Measurements from ENCODE around the gene FAM72A.

Gene FAM72A

DNA sequence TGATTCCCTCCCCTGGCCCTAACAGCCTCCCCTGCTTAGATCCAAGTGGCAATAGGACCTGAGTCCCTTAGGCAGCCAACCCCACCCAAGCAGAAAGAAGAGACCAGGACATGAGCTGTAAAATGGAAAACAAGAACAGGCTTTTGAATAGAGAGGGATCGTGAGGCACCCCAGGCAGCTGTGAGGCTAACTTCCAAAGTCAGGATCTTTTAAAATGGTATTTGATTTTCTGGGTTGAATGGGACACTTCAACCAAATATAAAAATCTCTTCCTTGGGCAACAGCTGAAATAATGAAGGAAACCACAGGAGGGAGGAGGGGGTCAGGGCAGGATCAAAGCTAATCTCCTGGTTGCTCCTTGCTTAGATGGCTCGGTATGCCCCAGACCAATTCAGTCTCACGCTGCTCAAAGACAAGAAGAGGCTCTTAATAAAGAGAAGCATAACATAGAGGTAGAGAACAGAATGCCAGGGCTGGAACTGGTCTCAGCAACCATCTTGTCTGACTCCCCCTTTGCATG lies 56.8 kb downstream of the FAM72A start:
- DNase-seq, result no peak

DNA sequence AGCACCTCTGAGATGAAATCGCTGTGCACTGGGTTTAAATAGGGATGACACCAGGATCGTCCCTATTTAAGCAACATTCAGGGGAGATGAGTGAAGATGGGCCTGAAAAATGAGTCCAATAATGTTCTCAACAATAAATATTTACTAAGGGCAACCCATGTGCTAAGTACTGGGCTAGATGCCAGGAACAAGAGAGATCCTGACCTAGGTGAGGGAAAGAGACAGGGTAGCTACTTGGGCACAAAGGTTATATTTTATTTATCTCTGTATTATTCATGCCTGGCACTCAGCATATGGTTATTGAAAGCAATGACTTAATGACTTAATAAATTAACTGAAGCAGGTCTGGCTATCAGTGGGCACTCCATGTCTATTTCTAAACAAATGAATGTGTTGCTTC lies 58.0 kb downstream of the FAM72A start:
- DNase-seq, result no peak

DNA sequence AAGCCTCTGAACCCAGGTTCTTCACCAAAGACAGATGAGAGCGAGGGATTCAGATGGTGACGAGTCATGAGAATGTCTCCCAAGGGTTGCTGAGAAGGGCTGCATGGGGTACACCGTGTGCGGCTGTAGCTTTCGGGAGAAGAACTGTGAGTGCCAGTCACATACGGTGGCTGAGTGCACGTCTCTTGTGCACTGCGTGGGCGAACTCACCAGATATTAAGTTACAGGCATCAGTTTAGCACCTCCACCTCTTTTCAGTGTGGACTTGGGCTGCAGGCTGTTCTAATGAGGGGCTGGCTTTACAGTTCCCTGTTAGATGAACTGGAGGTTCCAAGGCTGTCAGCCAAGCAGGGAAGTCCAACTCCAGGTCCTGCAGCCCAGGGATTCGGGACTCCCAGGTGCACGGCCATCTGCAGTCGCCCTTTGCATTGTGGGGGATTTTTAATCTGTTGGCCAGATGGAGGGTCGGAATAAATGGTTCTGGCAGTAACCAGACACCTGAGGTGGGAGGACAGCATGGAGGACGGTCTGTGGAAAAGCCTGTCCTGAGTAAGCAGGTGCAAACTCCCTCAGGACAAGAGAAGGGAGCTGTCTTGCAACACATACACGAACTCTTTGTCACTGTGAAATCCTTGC lies 59.0 kb downstream of the FAM72A start:
- DNase-seq, result no peak

DNA sequence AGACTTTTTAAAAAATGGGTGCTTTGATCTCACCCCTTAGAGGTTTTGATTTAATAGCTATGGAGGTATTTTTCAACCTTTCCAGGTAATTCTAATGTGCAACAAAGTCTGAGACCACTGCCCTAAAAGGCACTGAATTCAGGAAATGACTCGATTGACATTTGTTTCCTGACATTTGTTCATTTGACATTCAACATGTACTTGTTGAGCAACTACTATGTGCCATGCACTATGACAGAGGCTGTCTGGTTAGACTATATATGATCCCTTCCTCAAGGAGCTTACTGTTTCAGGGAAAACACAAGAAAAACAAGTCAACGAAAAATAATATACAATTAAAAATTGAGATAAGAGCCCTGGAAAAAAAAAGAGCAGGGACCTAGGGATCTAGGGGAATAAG lies 59.9 kb downstream of the FAM72A start:
- no peak for DNase-seq

DNA sequence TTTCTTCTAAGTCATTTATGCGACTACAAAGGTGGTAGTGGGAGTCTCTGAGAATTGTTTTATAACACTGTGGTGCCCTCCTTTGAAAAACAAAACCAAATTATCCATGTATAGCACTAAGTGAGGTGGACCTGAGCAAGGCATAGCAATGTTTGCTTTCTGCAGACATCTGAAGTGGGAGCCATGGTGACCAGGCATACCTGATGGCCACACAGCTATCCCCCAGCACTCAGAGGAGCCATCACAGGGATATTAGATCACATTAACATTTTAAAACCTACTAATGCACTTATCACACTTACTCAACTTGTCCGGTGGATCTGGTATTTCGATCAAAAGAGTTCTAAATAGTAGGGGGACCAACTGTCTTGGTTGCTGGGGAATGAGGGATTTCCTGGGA lies 60.6 kb downstream of the FAM72A start:
- no peak for DNase-seq

- no peak for DNase-seq
Observed at GRCh38 chr1:206136241-206136640, 66.4 kb downstream of the FAM72A start.
